ENCODE measurements around the gene OBSCN. TPM values are rescaled to one million over a fixed set of nuclear protein-coding genes. Genes with fewer than 3 reads are reported as not detected.

OBSCN gene
- total and polyA plus RNA-seq, 2 of the 13 experiments (the other 11 are each of a cell fraction or from before 2014, with no cell fraction given): 0.20 TPM

GRCh38 chr1:228210076-228210651 lies 2.3 kb downstream of the OBSCN start:
- Histone ChIP-seq H3K9ac (ENCODE audit: insufficient read depth, low read depth, low read length) (no peak overlapping the region), H3K4me2 (ENCODE audit: low read depth, low read length) (no peak overlapping the region), H3K36me3 (replicated peaks in 1 of 2; ENCODE audit: control insufficient read depth in 1 of 2, insufficient read depth in 2 of 2, low read length in 2 of 2) (no peaks in the 10 kb centered on the region), H3K4me3 (replicated peaks in 1 of 3; ENCODE audit: insufficient read depth in 1 of 3, low read depth in 2 of 3, low read length in 3 of 3) (no peak overlapping the region), H3K27ac (ENCODE audit: extremely low read length, insufficient read depth, low read length) (no peak overlapping the region), H2AFZ (ENCODE audit: low read length) (no peak overlapping the region), H3K9me3 (ENCODE audit: low read length) (no peaks in the 10 kb centered on the region), H3K4me1 (ENCODE audit: insufficient read depth, low read length) (no peaks in the 10 kb centered on the region), H3K79me2 (ENCODE audit: insufficient read depth, low read length) (no peaks in the 10 kb centered on the region), H3K27me3 (ENCODE audit: control insufficient read depth in 1 of 2, insufficient read depth in 2 of 2, low read length in 2 of 2) (peaks cover 4 to 32% of the 10 kb centered on the region in 2 experiments; a peak in 4 of 5 replicates), H4K20me1 (ENCODE audit: insufficient read depth, low read length) (no peaks in the 10 kb centered on the region)
- CTCF ChIA-PET (ENCODE audit: low intra/inter-chr PET ratio, low total read pairs): no interaction called here
- TF ChIP-seq ZNF580 (CRISPR knock-in tag; IDR thresholded peaks at IDR 0.05; ENCODE audit: borderline replicate concordance, low read depth): no peak
- TF ChIP-seq FIP1L1 (IDR thresholded peaks at IDR 0.05; ENCODE audit: borderline replicate concordance, insufficient read depth, low read depth, low read length): no peak
- no peak for TF ChIP-seq ZNF724P (CRISPR knock-in tag; IDR thresholded peaks at IDR 0.05; ENCODE audit: borderline replicate concordance)
- no TSS peak for BruUV-seq (replicated peaks)
- intact Hi-C loops (cut with micrococcal nuclease; ENCODE audit: unreplicated experiment) (no loop called here), in situ Hi-C loops (cut with HindIII; ENCODE audit: extremely low pct_ligation_motif_present, low pct_unique_long_range_greater_than_20kb) (no loop called here)
- WGBS (ENCODE audit: low lambda C conversion rate): 65% methylated on average over 5 of the region's 11 CpGs
- no peak for FAIRE-seq
- POLR2A ChIA-PET: no interaction called here
- DNase-seq (ENCODE audit: low spot score): no peak
- ATAC-seq: no peak

- no TSS peak for BruUV-seq (replicated peaks)
- no peak overlapping the region for H3K9ac ChIP-seq (ENCODE audit: insufficient read depth, low read depth, low read length)
- in situ Hi-C loops (cut with HindIII; ENCODE audit: extremely low pct_ligation_motif_present, low pct_unique_long_range_greater_than_20kb): no loop called here
- H4K20me1 ChIP-seq (ENCODE audit: insufficient read depth, low read length): no peaks in the 10 kb centered on the region
- H3K27me3 ChIP-seq (ENCODE audit: control insufficient read depth in 1 of 2, insufficient read depth in 2 of 2, low read length in 2 of 2): peaks cover 4 to 32% of the 10 kb centered on the region in 2 experiments; a peak in 4 of 5 replicates
- 36% methylated on average over 13 of the region's 16 CpGs for WGBS (ENCODE audit: low lambda C conversion rate)
- H3K4me1 ChIP-seq (ENCODE audit: insufficient read depth, low read length): no peaks in the 10 kb centered on the region
- no peaks in the 10 kb centered on the region for H3K36me3 ChIP-seq (replicated peaks in 1 of 2; ENCODE audit: control insufficient read depth in 1 of 2, insufficient read depth in 2 of 2, low read length in 2 of 2)
- H3K4me3 ChIP-seq (replicated peaks in 1 of 3; ENCODE audit: insufficient read depth in 1 of 3, low read depth in 2 of 3, low read length in 3 of 3): no peak overlapping the region
- no peak overlapping the region for H3K4me2 ChIP-seq (ENCODE audit: low read depth, low read length)
- FAIRE-seq: no peak
- no peak overlapping the region for H3K27ac ChIP-seq (ENCODE audit: extremely low read length, insufficient read depth, low read length)
- TF ChIP-seq CHD4 (IDR thresholded peaks at IDR 0.05; ENCODE audit: borderline replicate concordance, low read length) (no peak), ZNF280D (CRISPR knock-in tag; IDR thresholded peaks at IDR 0.05) (no peak), FUBP1 (CRISPR knock-in tag; IDR thresholded peaks at IDR 0.05; ENCODE audit: borderline replicate concordance) (no peak)
- H3K9me3 ChIP-seq (ENCODE audit: low read length): no peaks in the 10 kb centered on the region
- H2AFZ ChIP-seq (ENCODE audit: low read length): no peak overlapping the region
- ChIA-PET CTCF (ENCODE audit: low intra/inter-chr PET ratio, low total read pairs) (no interaction called here), POLR2A (no interaction called here)
- ATAC-seq: no peak
- DNase-seq (ENCODE audit: low spot score): no peak
- no peaks in the 10 kb centered on the region for H3K79me2 ChIP-seq (ENCODE audit: insufficient read depth, low read length)
- intact Hi-C loops (cut with micrococcal nuclease; ENCODE audit: unreplicated experiment): no loop called here
Observed at GRCh38 chr1:228210712-228211530, 3.1 kb downstream of the OBSCN start.
